Smooth muscle cell (in vitro differentiated cells): ENCODE data around the gene PTPN11. TPM values are rescaled to one million over a fixed set of nuclear protein-coding genes. Genes with fewer than 3 reads are reported as not detected.
"Not testable (repeated sequence)": the region's sequence is repeated elsewhere in the genome, so short reads cannot be mapped to it uniquely, and the experiment has no call there.

Source experiments
- DNase-seq: peaks from one replicate; lab custom pipeline; 2025; ENCODE audit not compliant: unreplicated experiment; lab: John Stamatoyannopoulos, UW
- H2AFZ ChIP-seq: fragments of 200-600 bp; sonication (generic); 2 replicates; pipeline ENCODE4 v1.6.0; 2016; ENCODE audit warnings: antibody characterized with exemption, low read depth, mild to moderate bottlenecking
- H3F3A ChIP-seq: fragments of 200-600 bp; sonication (generic); 2 replicates; pipeline ENCODE4 v1.6.0; 2017; ENCODE audit warnings: antibody characterized with exemption, low read depth
- H3K27ac ChIP-seq: fragments of 200-600 bp; sonication (generic); 2 replicates; pipeline ENCODE4 v1.5.1; 2016; ENCODE audit warnings: low read depth, mild to moderate bottlenecking
- H3K27me3 ChIP-seq: fragments of 200-600 bp; sonication (generic); 2 replicates; pipeline ENCODE4 v1.6.1; 2016; ENCODE audit warnings: low read depth, mild to moderate bottlenecking
- H3K36me3 ChIP-seq: fragments of 200-600 bp; sonication (generic); 2 replicates; pipeline ENCODE4 v1.5.1; 2016; ENCODE audit warnings: low read depth
- H3K4me1 ChIP-seq: fragments of 200-600 bp; sonication (generic); 2 replicates; pipeline ENCODE4 v1.5.1; 2016; ENCODE audit warnings: low read depth
- H3K4me2 ChIP-seq: fragments of 200-600 bp; sonication (generic); 2 replicates; pipeline ENCODE4 v1.6.0; 2016; ENCODE audit warnings: mild to moderate bottlenecking
- H3K4me3 ChIP-seq: fragments of 200-600 bp; sonication (generic); 2 replicates; pipeline ENCODE4 v1.5.1; 2016; ENCODE audit warnings: mild to moderate bottlenecking
- H3K79me2 ChIP-seq: fragments of 200-600 bp; sonication (generic); 2 replicates; pipeline ENCODE4 v1.6.0; 2016; ENCODE audit warnings: low read depth, mild to moderate bottlenecking
- H3K9ac ChIP-seq: fragments of 200-600 bp; sonication (generic); 2 replicates; pipeline ENCODE4 v1.6.0; 2016; ENCODE audit warnings: low read depth
- H3K9me3 ChIP-seq: fragments of 200-600 bp; sonication (generic); replicated peaks from 2 replicates; pipeline ENCODE4 v1.5.1; 2016; ENCODE audit warnings: low read depth
- H4K20me1 ChIP-seq: fragments of 200-600 bp; sonication (generic); 2 replicates; pipeline ENCODE4 v1.6.0; 2016; ENCODE audit warnings: low read depth
- CTCF ChIP-seq: fragments of 200-600 bp; sonication (generic); IDR thresholded peaks from 2 replicates; pipeline ENCODE4 v1.5.1; 2017; ENCODE audit warnings: borderline replicate concordance, mild to moderate bottlenecking, antibody characterized with exemption; ENCODE audit not compliant: insufficient read depth, poor library complexity, severe bottlenecking
- WGBS: methylation state at CpG from one replicate; pipeline ENCODE4 v1.1.7; 2016; ENCODE audit warnings: low lambda C conversion rate; 5-methylcytosine and 5-hydroxymethylcytosine counted together
- polyA plus RNA-seq: library from polyadenylated mRNA; unstranded; fragments of >200 nt; fragmentation: Nextera tagmentation; extraction: Ambion mirVana; gene quantifications from 2 replicates; pipeline ENCODE4 v1.2.1, GENCODE V29; 2016
- total RNA-seq: library from RNA; depleted of rRNA; stranded (reverse); fragments of >200 nt; gene quantifications from 2 replicates; pipeline ENCODE4 v1.2.3, GENCODE V29; 2014

PTPN11 gene
- total and polyA plus RNA-seq, 2 experiments from 2014 or later, result 44.6 to 77.2 TPM

GRCh38 chr12:112433551-112433950 is 14.8 kb downstream of the PTPN11 start:
- Histone ChIP-seq H3F3A (no peaks in the 10 kb centered on the region), H3K9ac (no peak overlapping the region), H2AFZ (no peak overlapping the region), H3K36me3 (no peaks in the 10 kb centered on the region), H3K4me3 (no peak overlapping the region), H3K79me2 (peaks cover 98% of the 10 kb centered on the region), H3K27ac (no peak overlapping the region), H3K4me1 (no peaks in the 10 kb centered on the region), H3K9me3 (no peaks in the 10 kb centered on the region), H3K27me3 (no peaks in the 10 kb centered on the region), H4K20me1 (peaks cover 98% of the 10 kb centered on the region), H3K4me2 (no peak overlapping the region)
- no peak for TF ChIP-seq CTCF
- DNase-seq, result no peak
- WGBS, result 97% methylated on average over 2 of the region's 2 CpGs

DNA sequence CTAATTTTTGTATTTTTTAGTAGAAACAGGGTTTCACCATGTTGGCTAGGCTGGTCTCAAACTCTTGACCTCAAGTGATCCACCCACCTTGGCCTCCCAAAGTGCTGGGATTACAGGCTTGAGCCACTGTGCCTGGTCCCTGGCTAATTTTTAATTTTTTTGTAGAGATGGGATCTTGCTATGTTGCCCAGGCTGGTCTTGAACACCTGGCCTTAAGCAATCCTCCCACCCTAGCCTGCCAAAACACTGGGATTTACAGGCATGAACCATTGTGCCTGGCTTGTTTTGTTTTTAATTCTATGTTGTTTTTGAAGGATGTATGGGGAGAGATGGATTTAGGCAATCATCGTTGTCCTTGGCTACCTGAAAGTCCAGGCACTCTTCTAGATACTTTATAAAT is 19.9 kb downstream of the PTPN11 start:
- H3K4me3 ChIP-seq, H3K4me1 ChIP-seq, H3K27me3 ChIP-seq, H3K27ac ChIP-seq, H3K9ac ChIP-seq, H3F3A ChIP-seq, H3K36me3 ChIP-seq, DNase-seq, H3K9me3 ChIP-seq, H2AFZ ChIP-seq, H3K4me2 ChIP-seq: not testable (repeated sequence)
- Histone ChIP-seq H3K79me2 (peaks cover 97% of the 10 kb centered on the region), H4K20me1 (peaks cover 98% of the 10 kb centered on the region)
- WGBS, result 100% methylated on average over 1 of the region's 1 CpG

DNA sequence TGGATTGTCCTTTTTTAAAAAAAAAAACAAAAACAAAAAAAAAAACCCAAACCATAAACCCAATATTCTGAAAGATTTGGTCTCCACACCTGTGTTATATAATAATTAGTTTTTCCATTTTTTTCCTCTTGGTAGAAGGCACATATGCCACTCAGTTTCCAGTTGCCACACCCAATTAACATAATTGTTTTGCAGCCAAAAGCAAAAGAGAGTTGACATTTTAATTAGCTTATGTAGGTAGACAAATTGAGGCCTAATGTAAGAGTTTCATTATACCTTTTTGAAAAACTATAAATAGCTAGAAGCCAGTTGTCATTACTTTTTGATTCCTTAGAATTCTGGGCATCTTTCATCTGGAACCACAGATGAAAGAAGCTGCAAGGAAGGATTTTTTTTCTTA is 21.0 kb downstream of the PTPN11 start:
- peaks cover 89% of the 10 kb centered on the region for H3K79me2 ChIP-seq
- peaks cover 98% of the 10 kb centered on the region for H4K20me1 ChIP-seq
- no peak overlapping the region for H3K4me2 ChIP-seq
- TF ChIP-seq CTCF, result no peak
- no peaks in the 10 kb centered on the region for H3K36me3 ChIP-seq
- no peak for DNase-seq
- no peak overlapping the region for H3K9ac ChIP-seq
- H3K4me3 ChIP-seq, result no peak overlapping the region
- H3F3A ChIP-seq, result no peaks in the 10 kb centered on the region
- no peaks in the 10 kb centered on the region for H3K27me3 ChIP-seq
- no peaks in the 10 kb centered on the region for H3K4me1 ChIP-seq
- no peak overlapping the region for H3K27ac ChIP-seq
- no peak overlapping the region for H2AFZ ChIP-seq
- H3K9me3 ChIP-seq, result no peaks in the 10 kb centered on the region

GRCh38 chr12:112440653-112441052 is 21.9 kb downstream of the PTPN11 start:
- not testable (repeated sequence) for H3K27ac ChIP-seq, H2AFZ ChIP-seq, H3K4me2 ChIP-seq, H3K36me3 ChIP-seq, H3K9ac ChIP-seq, H3K9me3 ChIP-seq, H3F3A ChIP-seq, H3K4me1 ChIP-seq, DNase-seq, H3K4me3 ChIP-seq, H3K27me3 ChIP-seq
- WGBS, result 94% methylated on average over 9 of the region's 9 CpGs
- H4K20me1 ChIP-seq, result peaks cover 96% of the 10 kb centered on the region
- H3K79me2 ChIP-seq, result peaks cover 85% of the 10 kb centered on the region

- no peak for DNase-seq
- peaks cover 63% of the 10 kb centered on the region for H3K79me2 ChIP-seq
- H3K36me3 ChIP-seq, result peaks cover 5% of the 10 kb centered on the region
- no peaks in the 10 kb centered on the region for H3K9me3 ChIP-seq
- no peaks in the 10 kb centered on the region for H3F3A ChIP-seq
- H3K27me3 ChIP-seq, result no peaks in the 10 kb centered on the region
- H4K20me1 ChIP-seq, result peaks cover 82% of the 10 kb centered on the region
- no peak overlapping the region for H3K4me2 ChIP-seq
- no peak overlapping the region for H3K27ac ChIP-seq
- no peak for TF ChIP-seq CTCF
- no peak overlapping the region for H3K4me3 ChIP-seq
- 100% methylated on average over 4 of the region's 4 CpGs for WGBS
- H3K4me1 ChIP-seq, result no peaks in the 10 kb centered on the region
- no peak overlapping the region for H3K9ac ChIP-seq
- no peak overlapping the region for H2AFZ ChIP-seq
Observed at GRCh38 chr12:112443916-112444315, 25.2 kb downstream of the PTPN11 start.
